Neuronal stem cell (in vitro differentiated cells): Measurements from ENCODE around the gene RASA4. TPM values are rescaled to one million over a fixed set of nuclear protein-coding genes. Genes with fewer than 3 reads are reported as not detected.
"Not testable (repeated sequence)": the region's sequence is repeated elsewhere in the genome, so short reads cannot be mapped to it uniquely, and the experiment has no call there.

Experiments used
- DNase-seq: peaks from one replicate; pipeline ENCODE4 v3.0.0-alpha.2; 2013; ENCODE audit warnings: low spot score
- H2AFZ ChIP-seq: one replicate; pipeline ENCODE4 v1.6.1; 2013; ENCODE audit warnings: mild to moderate bottlenecking, low read length, inconsistent platforms
- H2AK5ac ChIP-seq: 2 replicates; pipeline ENCODE4 v1.6.1; 2013; ENCODE audit warnings: low read depth, mild to moderate bottlenecking, inconsistent platforms, low read length, moderate library complexity, mixed read lengths
- H2BK120ac ChIP-seq: 2 replicates; pipeline ENCODE4 v1.6.1; 2013; ENCODE audit warnings: low read depth, mild to moderate bottlenecking, inconsistent platforms, low read length, moderate library complexity, mixed read lengths
- H2BK12ac ChIP-seq: one replicate; pipeline ENCODE4 v1.6.1; 2013; ENCODE audit warnings: low read length, inconsistent platforms
- H2BK15ac ChIP-seq: 2 replicates; pipeline ENCODE4 v1.6.1; 2013; ENCODE audit warnings: mild to moderate bottlenecking, low read length, inconsistent platforms, mixed read lengths
- H2BK5ac ChIP-seq: one replicate; pipeline ENCODE4 v1.6.1; 2013; ENCODE audit warnings: inconsistent platforms, mild to moderate bottlenecking, low read length, moderate library complexity
- H3K14ac ChIP-seq: one replicate; pipeline ENCODE4 v1.6.1; 2013; ENCODE audit warnings: low read length, inconsistent platforms
- H3K18ac ChIP-seq: 2 replicates; pipeline ENCODE4 v1.6.1; 2013; ENCODE audit warnings: low read length, inconsistent platforms
- H3K23ac ChIP-seq: 2 replicates; pipeline ENCODE4 v1.6.1; 2013; ENCODE audit warnings: low read depth, mild to moderate bottlenecking, mixed read lengths, low read length, inconsistent platforms; ENCODE audit not compliant: poor library complexity
- H3K27ac ChIP-seq: replicated peaks from 3 replicates; pipeline ENCODE4 v1.5.1; 2013; ENCODE audit warnings: low read length, inconsistent platforms
- H3K27me3 ChIP-seq, 3 experiments: 2 replicates each; pipeline ENCODE4 v1.6.1; 2013; ENCODE audit warnings: low read length in 3 of 3, mild to moderate bottlenecking in 2 of 3, inconsistent platforms in 1 of 3, low read depth in 1 of 3, mixed read lengths in 1 of 3, moderate library complexity in 1 of 3; ENCODE audit not compliant: control insufficient read depth in 3 of 3, insufficient read depth in 3 of 3
- H3K36me3 ChIP-seq, 2 donors: replicated peaks in 1 of 2; 2 replicates each; pipeline ENCODE4 v1.6.1; 2013; ENCODE audit warnings: low read length in 2 of 2; ENCODE audit not compliant: control insufficient read depth in 2 of 2, insufficient read depth in 2 of 2
- H3K4ac ChIP-seq: 2 replicates; pipeline ENCODE4 v1.6.1; 2013; ENCODE audit warnings: inconsistent platforms, mild to moderate bottlenecking, low read length, moderate library complexity
- H3K4me1 ChIP-seq, 2 donors: 1 replicate in 1 of 2; 2 replicates in 1 of 2; pipeline ENCODE4 v1.6.1; 2013; ENCODE audit warnings: low read length in 2 of 2, low read depth in 1 of 2; ENCODE audit not compliant: control insufficient read depth in 2 of 2, insufficient read depth in 1 of 2
- H3K4me2 ChIP-seq: one replicate; pipeline ENCODE4 v1.6.1; 2013; ENCODE audit warnings: mild to moderate bottlenecking, low read length, inconsistent platforms; ENCODE audit not compliant: insufficient read depth, poor library complexity, severe bottlenecking
- H3K4me3 ChIP-seq, 2 donors: 2 replicates each; pipeline ENCODE4 v1.5.1; 2013; ENCODE audit warnings: low read length in 2 of 2, mild to moderate bottlenecking in 2 of 2, inconsistent platforms in 1 of 2, moderate library complexity in 1 of 2
- H3K79me1 ChIP-seq: one replicate; pipeline ENCODE4 v1.6.1; 2013; ENCODE audit warnings: low read depth, mild to moderate bottlenecking, inconsistent platforms, low read length, moderate library complexity
- H3K9ac ChIP-seq: one replicate; pipeline ENCODE4 v1.6.1; 2013; ENCODE audit warnings: mild to moderate bottlenecking, low read depth, low read length, inconsistent platforms; ENCODE audit not compliant: poor library complexity
- H3K9me3 ChIP-seq, 2 donors: replicated peaks in 1 of 2; 2 replicates each; pipeline versions ENCODE3 to v1.6.1; 2013; ENCODE audit warnings: low read length in 2 of 2, mild to moderate bottlenecking in 2 of 2, inconsistent platforms in 1 of 2, low read depth in 1 of 2, mixed read lengths in 1 of 2, moderate library complexity in 1 of 2; ENCODE audit not compliant: control insufficient read depth in 2 of 2, insufficient read depth in 1 of 2
- H4K8ac ChIP-seq: one replicate; pipeline ENCODE4 v1.6.1; 2013; ENCODE audit warnings: low read depth, mild to moderate bottlenecking, inconsistent platforms, low read length, moderate library complexity
- H4K91ac ChIP-seq: one replicate; pipeline ENCODE4 v1.6.1; 2013; ENCODE audit warnings: low read length, low read depth, mild to moderate bottlenecking, inconsistent platforms; ENCODE audit not compliant: poor library complexity
- WGBS, 2 donors: extraction: QIAGEN DNeasy Blood & Tissue Kit; methylation state at CpG; one replicate each; pipeline ENCODE4 v1.1.7; 2013; ENCODE audit warnings: missing lambda C conversion rate in 2 of 2, mixed read lengths in 1 of 2; ENCODE audit not compliant: insufficient read length in 2 of 2, insufficient replicate concordance in 1 of 2; ENCODE audit errors: extremely low coverage in 2 of 2; 5-methylcytosine and 5-hydroxymethylcytosine counted together
- polyA plus RNA-seq, 2 experiments: library from polyadenylated mRNA; stranded (reverse); fragments of 200-250 nt; gene quantifications; one replicate each; pipeline ENCODE4 v1.2.3, GENCODE V29; 2013

Gene RASA4
- 32.2 TPM for polyA plus RNA-seq (2013, experiment 1 of 2)
- 31.5 TPM for polyA plus RNA-seq (2013, experiment 2 of 2)

GRCh38 chr7:102616507-102617125 lies at the start of gene RASA4:
RASA4 (minus strand) TSS chr7:102616756; CDS start chr7:102616689, 67 bp downstream.
- not testable (repeated sequence) for H3K9me3 ChIP-seq, H3K27me3 ChIP-seq, H2BK5ac ChIP-seq, H3K79me1 ChIP-seq, H2BK12ac ChIP-seq, H3K36me3 ChIP-seq, H2AK5ac ChIP-seq, H3K4me1 ChIP-seq, H3K14ac ChIP-seq, H3K18ac ChIP-seq, H2AFZ ChIP-seq, H3K4ac ChIP-seq, H3K9ac ChIP-seq, H4K91ac ChIP-seq, H2BK120ac ChIP-seq, H2BK15ac ChIP-seq, H4K8ac ChIP-seq, H3K23ac ChIP-seq, H3K27ac ChIP-seq
- DNase-seq = peak; percentile 43
- H3K4me3 ChIP-seq = peak within 1 kb of the TSS; percentile 39 to 77
- peak within 1 kb of the TSS; percentile 69 for H3K4me2 ChIP-seq
- no CpG with 5 or more reads among the region's 62 CpGs for WGBS, 2 donors

DNA sequence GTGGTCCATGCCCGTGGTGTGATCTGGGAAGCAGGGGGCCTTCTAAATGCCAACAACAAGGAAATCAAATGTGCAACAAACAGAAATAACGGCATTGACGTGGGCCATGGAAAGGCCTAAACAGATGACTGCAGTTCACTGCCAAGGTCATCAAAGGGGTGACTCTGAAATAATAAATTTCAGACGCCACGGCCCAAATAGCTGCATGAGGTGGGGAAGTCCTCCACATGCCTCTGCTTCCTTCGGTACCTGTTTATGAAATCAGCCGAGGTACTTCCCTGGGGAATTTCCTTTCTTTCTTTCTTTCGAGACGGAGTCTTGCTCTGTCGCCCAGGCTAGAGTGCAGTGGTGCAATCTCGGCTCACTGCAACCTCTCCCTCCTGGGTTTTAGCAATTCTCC lies 48.2 kb upstream of the RASA4 start:
- H4K8ac ChIP-seq, H3K4ac ChIP-seq, H2BK5ac ChIP-seq, H3K23ac ChIP-seq, H3K79me1 ChIP-seq, H3K4me2 ChIP-seq, H2BK120ac ChIP-seq, H2AK5ac ChIP-seq, H3K9me3 ChIP-seq, H3K18ac ChIP-seq, H2AFZ ChIP-seq, H3K27ac ChIP-seq, H2BK12ac ChIP-seq, H3K14ac ChIP-seq, H3K9ac ChIP-seq, DNase-seq, H4K91ac ChIP-seq, H3K4me1 ChIP-seq, H3K4me3 ChIP-seq, H2BK15ac ChIP-seq, H3K27me3 ChIP-seq, H3K36me3 ChIP-seq: not testable (repeated sequence)
- whole genome bisulfite sequencing, 2 donors = no CpG with 5 or more reads among the region's 11 CpGs

- H3K36me3 ChIP-seq, H3K27ac ChIP-seq, H3K79me1 ChIP-seq, H3K18ac ChIP-seq, H3K14ac ChIP-seq, H2BK120ac ChIP-seq, H2BK15ac ChIP-seq, H3K4me2 ChIP-seq, DNase-seq, H3K4me1 ChIP-seq, H2BK12ac ChIP-seq, H4K91ac ChIP-seq, H3K23ac ChIP-seq, H3K9me3 ChIP-seq, H4K8ac ChIP-seq, H2BK5ac ChIP-seq, H3K4ac ChIP-seq, H3K27me3 ChIP-seq, H3K4me3 ChIP-seq, H2AFZ ChIP-seq, H3K9ac ChIP-seq, H2AK5ac ChIP-seq: not testable (repeated sequence)
- no CpG with 5 or more reads among the region's 4 CpGs for WGBS, 2 donors
Observed at GRCh38 chr7:102649924-102650323, 33.4 kb upstream of the RASA4 start, which contains the start of gene SPDYE2B. SPDYE2B (plus strand) TSS chr7:102650319; CDS start chr7:102652349, 2,030 bp downstream.

DNA sequence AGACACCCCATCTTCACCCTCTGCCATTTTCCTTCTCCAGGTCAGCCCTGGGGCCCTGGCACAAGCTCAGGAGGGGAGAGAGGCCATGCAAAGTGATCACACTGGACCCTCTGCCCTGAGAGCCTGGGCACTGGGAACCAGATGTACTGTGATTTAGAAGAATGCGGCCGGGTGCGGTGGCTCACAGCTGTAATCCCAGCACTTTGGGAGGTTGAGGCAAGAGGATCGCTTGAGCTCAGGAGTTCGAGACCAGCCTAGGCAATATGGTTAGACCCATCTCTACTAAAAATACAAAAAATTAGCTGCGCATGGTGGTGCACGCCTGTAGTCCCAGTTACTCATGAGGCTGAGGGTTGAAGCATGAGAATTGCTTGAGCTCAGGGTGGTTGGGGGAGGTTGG lies 31.3 kb upstream of the RASA4 start:
- not testable (repeated sequence) for H3K9ac ChIP-seq, H2BK5ac ChIP-seq, DNase-seq, H2BK12ac ChIP-seq, H2BK15ac ChIP-seq, H3K4me2 ChIP-seq, H4K91ac ChIP-seq, H3K27ac ChIP-seq, H3K9me3 ChIP-seq, H3K27me3 ChIP-seq, H3K14ac ChIP-seq, H4K8ac ChIP-seq, H3K4me3 ChIP-seq, H3K18ac ChIP-seq, H3K4me1 ChIP-seq, H2AK5ac ChIP-seq, H2BK120ac ChIP-seq, H3K79me1 ChIP-seq, H2AFZ ChIP-seq, H3K36me3 ChIP-seq, H3K23ac ChIP-seq, H3K4ac ChIP-seq
- WGBS, 2 donors = no CpG with 5 or more reads among the region's 7 CpGs
